DND-41 (cell line): ENCODE measurements around the gene TUBB3.

Experiments
- ATAC-seq: fragments of 200-7000 bp; cut with Tn5 transposase; 3 replicates; pipeline ENCODE4 v1.9.1; 2021; ENCODE audit warnings: low read depth; ENCODE audit not compliant: insufficient read depth
- DNase-seq: peaks from one replicate; pipeline ENCODE4 v3.0.0-alpha.2; 2020
- H2AFZ ChIP-seq: 2 replicates; pipeline ENCODE4 v1.6.0; 2012; ENCODE audit warnings: low read depth, low read length
- H3K27ac ChIP-seq: 2 replicates; pipeline ENCODE4 v1.5.1; 2012; ENCODE audit warnings: low read length, inconsistent platforms
- H3K27me3 ChIP-seq: fragments of 200-600 bp; sonication (generic); 2 replicates; pipeline ENCODE4 v1.6.0; 2012; ENCODE audit warnings: low read length, mild to moderate bottlenecking, inconsistent platforms; ENCODE audit not compliant: insufficient read depth, poor library complexity
- H3K36me3 ChIP-seq: 2 replicates; pipeline ENCODE4 v1.5.1; 2012; ENCODE audit warnings: low read length, inconsistent platforms; ENCODE audit not compliant: insufficient read depth
- H3K4me1 ChIP-seq: 2 replicates; pipeline ENCODE4 v1.5.1; 2012; ENCODE audit warnings: mild to moderate bottlenecking, low read length; ENCODE audit not compliant: insufficient read depth
- H3K4me2 ChIP-seq: 2 replicates; pipeline ENCODE4 v1.6.0; 2012; ENCODE audit warnings: mild to moderate bottlenecking, moderate library complexity, low read length, inconsistent platforms; ENCODE audit not compliant: insufficient read depth
- H3K4me3 ChIP-seq, 2 experiments: fragments of 200-600 bp in 1 of 2; shearing (Covaris generic) in 1 of 2; 2 replicates each; pipeline ENCODE4 v1.5.1; 2012 to 2016; ENCODE audit warnings: inconsistent platforms in 2 of 2, low read length in 2 of 2, mild to moderate bottlenecking in 2 of 2, low read depth in 1 of 2, moderate library complexity in 1 of 2
- H3K79me2 ChIP-seq: 2 replicates; pipeline ENCODE4 v1.6.0; 2012; ENCODE audit warnings: low read length, inconsistent platforms; ENCODE audit not compliant: insufficient read depth
- H3K9ac ChIP-seq: 2 replicates; pipeline ENCODE4 v1.6.0; 2012; ENCODE audit warnings: low read depth, mild to moderate bottlenecking, inconsistent platforms, low read length, moderate library complexity
- H3K9me3 ChIP-seq: 2 replicates; pipeline ENCODE4 v1.5.1; 2012; ENCODE audit warnings: low read length, moderate library complexity, mild to moderate bottlenecking, inconsistent platforms; ENCODE audit not compliant: insufficient read depth, severe bottlenecking
- H4K20me1 ChIP-seq: 2 replicates; pipeline ENCODE4 v1.6.0; 2012; ENCODE audit warnings: low read length; ENCODE audit not compliant: insufficient read depth
- CTCF ChIP-seq: IDR thresholded peaks from 2 replicates; pipeline ENCODE4 v1.5.1; 2012; ENCODE audit warnings: borderline replicate concordance, low read length, moderate library complexity, mild to moderate bottlenecking; ENCODE audit not compliant: poor library complexity, severe bottlenecking; ENCODE audit errors: extremely low read depth
- EZH2 ChIP-seq: IDR thresholded peaks from 3 replicates; pipeline ENCODE4 v1.6.1; 2012; ENCODE audit warnings: borderline replicate concordance, low read depth, mild to moderate bottlenecking, moderate library complexity, low read length, inconsistent platforms; ENCODE audit not compliant: severe bottlenecking

Gene TUBB3

DNA sequence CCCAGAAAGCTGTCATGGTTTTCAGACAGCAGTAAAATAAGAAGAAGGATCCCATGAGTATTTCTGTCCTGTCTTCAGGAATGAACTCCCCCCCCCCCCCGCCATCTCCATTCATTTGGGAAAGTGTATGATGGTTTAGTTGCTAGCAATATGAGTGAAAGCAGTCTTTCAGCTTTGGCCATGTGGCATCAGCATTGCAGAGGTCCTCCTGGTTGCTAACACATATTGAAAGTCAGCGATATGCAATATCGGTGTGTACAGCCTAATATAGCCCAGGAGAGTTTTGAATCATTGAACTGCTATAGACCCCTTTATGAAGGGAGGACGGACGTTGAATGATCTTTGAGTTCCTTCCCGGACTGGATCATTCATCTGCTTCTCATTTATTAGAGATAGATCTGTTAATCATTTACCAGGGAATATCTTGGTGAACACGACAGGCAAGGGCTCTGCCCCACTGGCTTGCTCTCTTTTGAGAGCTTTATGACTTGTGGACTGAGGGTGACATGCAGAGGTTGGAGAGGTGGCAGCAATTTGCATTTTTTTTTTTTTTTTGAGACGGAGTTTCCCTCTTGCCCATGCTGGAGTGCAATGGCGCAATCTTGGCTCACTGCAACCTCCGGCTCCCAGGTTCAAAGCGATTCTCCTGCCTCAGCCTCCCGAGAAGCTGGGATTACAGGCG lies 50.7 kb downstream of the TUBB3 start:
- ATAC-seq = no peak
- Histone ChIP-seq H3K4me2 (peak overlapping the region; percentile 88), H3K27me3 (no peaks in the 10 kb centered on the region), H2AFZ (no peak overlapping the region), H3K36me3 (peaks cover 20% of the 10 kb centered on the region), H3K4me1 (peaks cover 46% of the 10 kb centered on the region), H3K79me2 (peaks cover 73% of the 10 kb centered on the region), H3K9ac (peak overlapping the region; percentile 83), H4K20me1 (peaks cover 30% of the 10 kb centered on the region), H3K27ac (no peak overlapping the region; the same call in 1 of the 2 replicates), H3K9me3 (no peaks in the 10 kb centered on the region), H3K4me3 (peak overlapping the region; percentile 60 to 80; a peak in 3 of 4 replicates)
- no peak for DNase-seq
- TF ChIP-seq EZH2 (no peak), CTCF (no peak)

GRCh38 chr16:89974870-89975269 lies 51.7 kb downstream of the TUBB3 start:
- H3K9me3 ChIP-seq = no peaks in the 10 kb centered on the region
- ATAC-seq (no peak), DNase-seq (no peak)
- no peaks in the 10 kb centered on the region for H3K27me3 ChIP-seq
- peak overlapping the region; percentile 88; the same call in 1 of the 2 replicates for H3K4me2 ChIP-seq
- H3K4me1 ChIP-seq = peaks cover 46% of the 10 kb centered on the region
- no peak overlapping the region for H3K27ac ChIP-seq
- peaks cover 73% of the 10 kb centered on the region for H3K79me2 ChIP-seq
- H4K20me1 ChIP-seq = peaks cover 30% of the 10 kb centered on the region
- H3K9ac ChIP-seq = no peak overlapping the region
- H3K4me3 ChIP-seq = no peak overlapping the region
- H2AFZ ChIP-seq = no peak overlapping the region
- TF ChIP-seq EZH2 = no peak
- no peak for TF ChIP-seq CTCF
- H3K36me3 ChIP-seq = peaks cover 30% of the 10 kb centered on the region

DNA sequence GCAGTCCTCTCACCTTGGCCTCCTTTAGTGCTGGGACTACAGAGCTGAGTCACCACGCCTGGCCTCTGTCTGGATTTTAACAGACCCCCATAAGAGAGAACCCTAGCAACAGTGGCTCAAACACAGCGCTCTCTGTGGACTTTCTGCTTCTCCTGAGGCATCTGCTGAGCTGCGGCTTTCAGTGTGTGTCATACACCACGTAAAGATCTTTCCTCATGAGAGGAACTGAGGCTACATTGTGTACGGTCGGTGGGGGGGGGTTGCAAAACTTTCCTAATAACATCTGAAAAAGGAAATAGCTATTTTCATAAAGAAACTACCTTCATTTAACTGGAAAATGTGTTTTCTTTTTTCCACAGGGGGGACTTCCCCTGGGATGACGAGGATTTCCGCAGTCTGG lies 58.3 kb downstream of the TUBB3 start:
- Histone ChIP-seq H3K9me3 (no peaks in the 10 kb centered on the region), H4K20me1 (peaks cover 20% of the 10 kb centered on the region), H3K9ac (no peak overlapping the region), H3K27me3 (no peaks in the 10 kb centered on the region), H2AFZ (no peak overlapping the region), H3K36me3 (peaks cover 82% of the 10 kb centered on the region), H3K79me2 (peaks cover 18% of the 10 kb centered on the region), H3K27ac (no peak overlapping the region), H3K4me3 (no peak overlapping the region), H3K4me1 (no peaks in the 10 kb centered on the region), H3K4me2 (no peak overlapping the region)
- ATAC-seq = no peak
- DNase-seq = no peak
- TF ChIP-seq EZH2 (no peak), CTCF (no peak)
